Raji (cell line): ENCODE measurements around the gene CD7.

Experiments used
- POLR2A ChIP-seq: IDR thresholded peaks from 2 replicates; pipeline ENCODE4 v1.6.1; 2011; ENCODE audit warnings: low read depth, low read length, control low read depth; ENCODE audit not compliant: insufficient read depth

Gene CD7

GRCh38 chr17:82324566-82325285 is 7.3 kb upstream of the CD7 start:
- no peak for TF ChIP-seq POLR2A

- TF ChIP-seq POLR2A, result no peak
Measured at GRCh38 chr17:82323514-82324234, 6.3 kb upstream of the CD7 start.

- no peak for TF ChIP-seq POLR2A
Measured at GRCh38 chr17:82322526-82323453, 5.4 kb upstream of the CD7 start.

- no peak for TF ChIP-seq POLR2A
Measured at GRCh38 chr17:82321947-82322466, 4.6 kb upstream of the CD7 start.

- no peak for TF ChIP-seq POLR2A
Measured at GRCh38 chr17:82320956-82321927, 3.8 kb upstream of the CD7 start.

GRCh38 chr17:82320140-82320840 is 2.9 kb upstream of the CD7 start:
- TF ChIP-seq POLR2A, result no peak

GRCh38 chr17:82319619-82320062 is 2.2 kb upstream of the CD7 start:
- TF ChIP-seq POLR2A, result no peak

- no peak for TF ChIP-seq POLR2A
Measured at GRCh38 chr17:82318772-82319606, 1.6 kb upstream of the CD7 start.

- TF ChIP-seq POLR2A, result no peak
Measured at GRCh38 chr17:82318169-82318498, 726 bp upstream of the CD7 start.

- no peak for TF ChIP-seq POLR2A
Measured at GRCh38 chr17:82316651-82317393, 586 bp downstream of the CD7 start.

- no peak for TF ChIP-seq POLR2A
Measured at GRCh38 chr17:82315703-82316358, 1.6 kb downstream of the CD7 start.

GRCh38 chr17:82314727-82315605 is 2.4 kb downstream of the CD7 start:
- TF ChIP-seq POLR2A, result no peak
